ENCODE data around the gene FAAP24.
"Not testable (repeated sequence)": the region's sequence is repeated elsewhere in the genome, so short reads cannot be mapped to it uniquely, and the experiment has no call there.

Gene FAAP24

GRCh38 chr19:33000510-33000909 lies 28.5 kb downstream of the FAAP24 start:
- no peak for DNase-seq

DNA sequence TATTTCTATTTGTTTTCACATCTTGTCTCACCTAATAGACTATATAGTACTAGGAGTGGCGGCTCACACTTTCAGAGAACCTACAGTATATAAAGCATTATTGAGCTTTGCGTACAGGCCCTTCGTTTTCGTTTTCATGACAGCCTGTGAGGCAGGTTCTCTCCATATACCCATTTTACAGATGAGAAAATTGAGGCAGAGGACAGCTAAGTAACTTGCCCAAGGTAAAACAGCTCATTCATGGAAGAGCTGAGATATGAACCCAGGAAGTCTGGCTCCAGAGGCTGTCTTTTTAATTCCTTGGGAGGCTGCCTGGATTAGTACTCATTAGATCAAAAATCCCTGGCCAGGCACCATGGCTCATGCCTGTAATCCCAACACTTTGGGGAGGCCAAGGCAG lies 28.9 kb downstream of the FAAP24 start:
- no peak for DNase-seq

- not testable (repeated sequence) for DNase-seq
Observed at GRCh38 chr19:33002126-33002865, 30.3 kb downstream of the FAAP24 start.

- not testable (repeated sequence) for DNase-seq
Observed at GRCh38 chr19:33003424-33004024, 31.5 kb downstream of the FAAP24 start.

DNA sequence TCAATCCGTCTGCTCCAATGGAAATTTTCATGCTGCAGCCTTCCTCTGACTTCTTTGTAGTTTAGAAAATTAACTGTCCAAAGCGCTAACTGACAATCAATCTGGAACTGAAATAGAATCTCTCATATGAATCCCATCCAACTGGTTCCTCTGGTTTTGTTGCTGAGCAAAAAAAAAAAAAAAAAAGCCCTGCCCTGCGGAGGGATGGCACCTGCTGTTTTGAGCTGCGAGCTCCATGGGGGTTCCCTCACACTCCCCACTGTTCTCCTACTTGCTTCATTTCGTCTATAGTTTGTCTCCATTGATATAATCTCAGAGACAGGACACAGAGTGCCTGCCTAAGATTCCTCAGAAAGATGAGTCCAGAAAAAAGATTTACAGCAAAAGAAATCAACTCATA lies 33.4 kb downstream of the FAAP24 start:
- no peak for DNase-seq

DNA sequence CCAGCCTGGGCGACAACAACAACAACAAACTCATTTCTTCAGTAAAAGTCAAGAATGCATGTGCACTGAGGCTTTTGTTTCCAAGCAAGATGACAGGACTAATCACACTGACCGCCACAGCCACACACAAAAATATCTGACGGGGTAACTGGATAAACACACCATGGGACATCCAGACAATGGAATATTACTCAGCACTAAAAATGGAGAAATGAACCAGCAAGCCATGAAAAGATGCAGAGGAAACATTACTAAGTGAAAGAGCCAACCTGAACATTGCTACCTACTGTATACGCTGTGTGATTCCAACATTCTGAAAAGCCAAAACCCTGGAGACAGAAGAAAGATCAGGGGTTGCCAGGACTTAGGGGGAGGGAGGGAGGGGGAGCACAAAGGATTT lies 36.7 kb downstream of the FAAP24 start:
- DNase-seq, result no peak

DNA sequence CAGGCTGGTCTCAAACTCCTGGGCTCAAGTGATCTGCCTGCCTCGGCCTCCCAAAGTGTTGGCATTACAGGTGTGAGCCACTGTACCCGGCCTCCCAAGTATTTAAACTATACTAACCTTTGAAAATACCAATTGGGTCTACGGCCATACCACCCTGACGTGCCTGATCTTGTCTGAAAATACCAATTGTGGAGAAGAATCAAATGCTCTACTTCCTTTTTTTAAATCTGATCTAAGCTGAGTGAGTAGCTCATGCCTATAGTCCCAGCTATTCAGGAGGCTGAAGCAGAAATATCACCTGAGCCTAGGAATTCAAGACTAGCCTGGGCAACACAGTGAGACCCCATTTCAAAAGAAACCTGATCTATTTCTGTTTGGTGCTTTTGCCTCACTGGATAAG lies 38.8 kb downstream of the FAAP24 start:
- not testable (repeated sequence) for DNase-seq

DNA sequence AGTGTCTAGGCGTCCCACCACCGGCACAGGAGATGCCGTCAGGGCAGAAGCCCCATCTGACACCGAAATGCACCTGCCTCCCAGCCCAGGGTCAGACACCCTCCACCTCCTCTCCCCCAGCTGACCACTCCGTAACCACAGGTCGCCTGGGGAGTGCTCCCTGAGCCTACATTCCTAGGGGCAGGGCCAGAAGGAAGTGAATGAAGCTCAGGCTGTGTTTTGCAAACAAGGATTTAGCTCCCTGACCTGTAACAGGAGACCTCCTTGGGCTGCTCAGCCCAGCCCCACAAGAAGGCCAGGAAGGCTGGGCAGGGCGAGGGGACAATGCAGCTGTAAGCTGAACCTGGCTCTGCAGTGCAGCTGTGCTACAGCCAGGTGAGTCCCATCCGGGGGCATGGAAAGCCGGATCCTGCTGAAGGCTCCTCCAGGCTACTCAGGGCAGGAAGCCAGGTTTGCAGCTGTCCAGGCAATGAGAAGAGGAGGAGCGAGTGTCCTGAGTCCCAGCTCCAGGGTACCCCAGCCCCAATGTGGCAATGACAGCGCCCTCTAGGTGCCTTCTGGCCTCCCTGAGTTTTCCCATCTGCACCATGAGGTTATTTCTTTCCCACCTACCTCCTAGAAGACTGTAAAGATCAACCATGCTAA lies 50.6 kb downstream of the FAAP24 start:
- no peak for DNase-seq

GRCh38 chr19:33024398-33024797 lies 52.4 kb downstream of the FAAP24 start:
- DNase-seq, result no peak

DNA sequence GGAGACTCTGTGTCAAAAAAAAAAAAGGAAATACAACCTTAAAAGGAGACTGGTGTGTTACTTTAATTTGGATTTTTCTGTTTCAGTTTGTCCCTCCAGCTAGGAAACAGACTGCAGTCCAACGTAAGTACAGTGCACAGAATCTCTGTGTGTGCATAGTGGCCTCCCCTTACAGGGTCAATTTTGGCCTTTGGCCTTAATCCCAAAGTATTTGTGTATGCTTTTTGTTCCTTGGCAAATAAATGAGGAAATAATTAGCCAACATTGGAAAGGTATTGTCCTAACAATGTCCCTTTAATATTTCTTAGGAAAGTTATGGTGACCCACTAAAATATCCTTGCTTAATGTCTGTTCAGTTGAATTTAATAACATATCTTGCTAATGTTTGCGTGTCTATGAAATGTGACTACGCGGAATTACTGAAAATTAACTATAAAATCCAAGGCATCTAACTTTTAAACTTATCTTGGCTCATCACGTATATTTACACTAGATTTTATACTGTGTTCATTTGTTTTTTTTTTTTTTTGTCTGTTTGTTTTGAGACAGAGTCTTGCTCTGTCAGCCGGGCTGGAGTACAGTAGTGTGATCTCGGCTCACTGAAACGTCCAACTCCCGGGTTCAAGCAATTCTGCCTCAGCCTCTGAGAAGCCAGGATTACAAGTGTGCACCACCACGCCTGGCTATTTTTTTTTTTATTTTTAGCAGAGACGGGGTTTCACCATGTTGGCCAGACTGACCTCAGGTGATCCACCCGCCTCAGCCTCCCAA lies 53.6 kb downstream of the FAAP24 start:
- not testable (repeated sequence) for DNase-seq

- DNase-seq, result not testable (repeated sequence)
Observed at GRCh38 chr19:33026602-33027001, 54.6 kb downstream of the FAAP24 start.
